Cardiac muscle cell (in vitro differentiated cells and primary cell): Measurements from ENCODE around the gene FPR1. TPM values are rescaled to one million over a fixed set of nuclear protein-coding genes. Genes with fewer than 3 reads are reported as not detected.

Experiments
- DNase-seq, 2 donors: peaks; one replicate each; pipeline versions ENCODE4 v3.0.0 to v3.0.0-alpha.2; 2010 to 2017; ENCODE audit warnings: low read depth in 1 of 2, low spot score in 1 of 2
- H3K27ac ChIP-seq: fragments of 200-600 bp; sonication (generic); 2 replicates; pipeline ENCODE4 v1.5.1; 2016
- H3K27me3 ChIP-seq: fragments of 200-600 bp; sonication (generic); 2 replicates; pipeline ENCODE4 v1.6.0; 2016; ENCODE audit warnings: control low read depth
- H3K36me3 ChIP-seq: fragments of 200-600 bp; sonication (generic); 2 replicates; pipeline ENCODE4 v1.5.1; 2016; ENCODE audit warnings: control low read depth
- H3K4me1 ChIP-seq: fragments of 200-600 bp; sonication (generic); 2 replicates; pipeline ENCODE4 v1.8.1; 2017; ENCODE audit warnings: low read depth, mild to moderate bottlenecking, mixed run types
- H3K4me3 ChIP-seq: fragments of 200-600 bp; sonication (generic); 2 replicates; pipeline ENCODE4 v1.5.1; 2016; ENCODE audit warnings: mild to moderate bottlenecking
- H3K9me3 ChIP-seq: fragments of 200-600 bp; sonication (generic); 2 replicates; pipeline ENCODE4 v1.5.1; 2017; ENCODE audit warnings: low read depth, mild to moderate bottlenecking, control low read depth
- CTCF ChIP-seq: IDR thresholded peaks from 2 replicates; pipeline ENCODE4 v1.5.1; 2012; ENCODE audit warnings: low read depth, mild to moderate bottlenecking, low read length
- polyA plus RNA-seq: library from polyadenylated mRNA; unstranded; fragments of >200 nt; fragmentation: Nextera tagmentation; extraction: Ambion mirVana; gene quantifications from 2 replicates; pipeline ENCODE4 v1.2.1, GENCODE V29; 2016
- total RNA-seq: library from RNA; depleted of rRNA; stranded (reverse); fragments of >200 nt; gene quantifications from 2 replicates; pipeline ENCODE4 v1.2.3, GENCODE V29; 2016

The FPR1 gene
- total and polyA plus RNA-seq, 2 experiments from 2014 or later, result not detected

GRCh38 chr19:51733742-51734522 is 17.7 kb downstream of the FPR1 start:
- Histone ChIP-seq H3K27me3 (no peaks in the 10 kb centered on the region), H3K4me3 (no peak overlapping the region), H3K27ac (no peak overlapping the region), H3K9me3 (no peaks in the 10 kb centered on the region), H3K4me1 (no peaks in the 10 kb centered on the region), H3K36me3 (no peaks in the 10 kb centered on the region)
- no peak for DNase-seq
- no peak for TF ChIP-seq CTCF

GRCh38 chr19:51729781-51730180 is 21.9 kb downstream of the FPR1 start:
- DNase-seq, result peak in 1 of 2 donors; percentile 76
- Histone ChIP-seq H3K4me3 (no peak overlapping the region), H3K27me3 (no peaks in the 10 kb centered on the region), H3K36me3 (no peaks in the 10 kb centered on the region), H3K4me1 (no peaks in the 10 kb centered on the region), H3K9me3 (no peaks in the 10 kb centered on the region), H3K27ac (no peak overlapping the region)
- no peak for TF ChIP-seq CTCF

GRCh38 chr19:51727349-51727880 is 24.3 kb downstream of the FPR1 start:
- peak in 1 of 2 donors; percentile 56 for DNase-seq
- no peaks in the 10 kb centered on the region for H3K27me3 ChIP-seq
- no peak for TF ChIP-seq CTCF
- no peaks in the 10 kb centered on the region for H3K4me1 ChIP-seq
- H3K9me3 ChIP-seq, result no peaks in the 10 kb centered on the region
- H3K36me3 ChIP-seq, result no peaks in the 10 kb centered on the region
- no peak overlapping the region for H3K27ac ChIP-seq
- no peak overlapping the region for H3K4me3 ChIP-seq

- DNase-seq, result peak in 1 of 2 donors; percentile 94
- H3K27ac ChIP-seq, result no peak overlapping the region
- H3K9me3 ChIP-seq, result no peaks in the 10 kb centered on the region
- H3K27me3 ChIP-seq, result peaks cover 5% of the 10 kb centered on the region
- H3K36me3 ChIP-seq, result no peaks in the 10 kb centered on the region
- no peak for TF ChIP-seq CTCF
- no peak overlapping the region for H3K4me3 ChIP-seq
- H3K4me1 ChIP-seq, result no peaks in the 10 kb centered on the region
Measured at GRCh38 chr19:51726049-51726448, 25.6 kb downstream of the FPR1 start.

- H3K27ac ChIP-seq, result no peak overlapping the region
- H3K4me1 ChIP-seq, result no peaks in the 10 kb centered on the region
- peaks cover 20% of the 10 kb centered on the region for H3K27me3 ChIP-seq
- no peak for TF ChIP-seq CTCF
- H3K4me3 ChIP-seq, result no peak overlapping the region
- no peaks in the 10 kb centered on the region for H3K36me3 ChIP-seq
- H3K9me3 ChIP-seq, result no peaks in the 10 kb centered on the region
- DNase-seq, result peak in 1 of 2 donors; percentile 52
Measured at GRCh38 chr19:51724543-51724942, 27.1 kb downstream of the FPR1 start.
